Endothelial cell of umbilical vein (primary cell): Measurements from ENCODE around the gene SUPT3H. TPM values are rescaled to one million over a fixed set of nuclear protein-coding genes. Genes with fewer than 3 reads are reported as not detected.

Experiments
- BruUV-seq: library from RNA; stranded (reverse); fragments of 400-500 nt; replicated peaks from 2 replicates; lab custom pipeline; 2021; lab: Mats Ljungman, UMichigan
- CTCF ChIA-PET: fragments of 300-600, 350-600 bp; sonication (Branson Sonifier 250); formaldehyde crosslinking; loops from one replicate; lab custom pipeline; 2021; ENCODE audit warnings: antibody characterized with exemption, inconsistent platforms; lab: Charles Lee
- POLR2A ChIA-PET: fragments of 300-600, 350-600 bp; sonication (Branson Sonifier 250); formaldehyde crosslinking; loops from one replicate; lab custom pipeline; 2021; ENCODE audit warnings: antibody characterized with exemption, inconsistent platforms; lab: Charles Lee
- DNase-seq: peaks from one replicate; pipeline ENCODE4 v3.0.0-alpha.2; 2011; ENCODE audit warnings: low read depth, low spot score
- FAIRE-seq: peaks from 2 replicates; lab custom pipeline; 2011; peaks lifted over from hg19 to GRCh38; lab: Jason Lieb, UNC
- H2AFZ ChIP-seq: 2 replicates; pipeline ENCODE4 v1.6.0; 2012; ENCODE audit warnings: low read depth, low read length, control low read depth, inconsistent platforms
- H3K27ac ChIP-seq: 2 replicates; pipeline ENCODE4 v1.5.1; 2011; ENCODE audit warnings: low read depth, mild to moderate bottlenecking, control low read depth, low read length, moderate library complexity; ENCODE audit not compliant: insufficient read depth
- H3K27me3 ChIP-seq, 2 experiments: 2 replicates each; pipeline versions ENCODE4 v1.6.0 to v1.6.1; 2011; ENCODE audit warnings: low read length in 2 of 2, mixed read lengths in 1 of 2; ENCODE audit not compliant: control insufficient read depth in 2 of 2, insufficient read depth in 2 of 2
- H3K36me3 ChIP-seq, 2 experiments: 2 replicates in 1 of 2; 3 replicates in 1 of 2; pipeline ENCODE4 v1.5.1; 2011; ENCODE audit warnings: low read length in 2 of 2, mild to moderate bottlenecking in 1 of 2, moderate library complexity in 1 of 2; ENCODE audit not compliant: control insufficient read depth in 2 of 2, insufficient read depth in 2 of 2; ENCODE audit errors: extremely low read depth in 1 of 2
- H3K4me1 ChIP-seq: 3 replicates; pipeline ENCODE4 v1.5.1; 2011; ENCODE audit warnings: mild to moderate bottlenecking, low read length; ENCODE audit not compliant: control insufficient read depth, insufficient read depth; ENCODE audit errors: extremely low read depth
- H3K4me2 ChIP-seq: 2 replicates; pipeline ENCODE4 v1.6.1; 2011; ENCODE audit warnings: low read length, control low read depth, mixed read lengths; ENCODE audit not compliant: insufficient read depth
- H3K4me3 ChIP-seq, 3 experiments: fragments of 200-600 bp in 1 of 3; sonication (generic), shearing (Covaris generic) in 1 of 3; replicated peaks in 1 of 3; 2 replicates each; pipeline ENCODE4 v1.5.1; 2011 to 2016; ENCODE audit warnings: control low read depth in 3 of 3, low read length in 3 of 3, mild to moderate bottlenecking in 2 of 3, inconsistent platforms in 1 of 3, low read depth in 1 of 3, moderate library complexity in 1 of 3; ENCODE audit not compliant: insufficient read depth in 1 of 3
- H3K79me2 ChIP-seq: 2 replicates; pipeline ENCODE4 v1.6.0; 2012; ENCODE audit warnings: low read length, inconsistent platforms; ENCODE audit not compliant: control insufficient read depth, insufficient read depth
- H3K9ac ChIP-seq: replicated peaks from 2 replicates; pipeline ENCODE3; 2011; ENCODE audit warnings: low read length, control low read depth; ENCODE audit not compliant: insufficient read depth; ENCODE audit errors: extremely low read depth
- H3K9me1 ChIP-seq: replicated peaks from 3 replicates; pipeline ENCODE4 v1.6.0; 2011; ENCODE audit warnings: mild to moderate bottlenecking, low read length; ENCODE audit not compliant: control insufficient read depth, insufficient read depth; ENCODE audit errors: extremely low read depth
- H3K9me3 ChIP-seq: replicated peaks from 2 replicates; pipeline ENCODE4 v1.5.1; 2012; ENCODE audit warnings: low read length, inconsistent platforms; ENCODE audit not compliant: control insufficient read depth, insufficient read depth
- H4K20me1 ChIP-seq: replicated peaks from 2 replicates; pipeline ENCODE3; 2011; ENCODE audit warnings: mild to moderate bottlenecking, low read length; ENCODE audit not compliant: control insufficient read depth, insufficient read depth; ENCODE audit errors: extremely low read depth
- CTCF ChIP-seq, 2 donors: IDR thresholded peaks; 1 replicate in 1 of 2; 2 replicates in 1 of 2; pipeline ENCODE4 v1.5.1; 2011; ENCODE audit warnings: low read length in 2 of 2, mild to moderate bottlenecking in 2 of 2, moderate library complexity in 2 of 2, control low read depth in 1 of 2, inconsistent platforms in 1 of 2, low read depth in 1 of 2; ENCODE audit not compliant: insufficient read depth in 1 of 2; ENCODE audit errors: extremely low read depth in 1 of 2
- EZH2 ChIP-seq: IDR thresholded peaks from 2 replicates; pipeline ENCODE4 v1.6.1; 2012; ENCODE audit warnings: borderline replicate concordance, low read depth, mild to moderate bottlenecking, moderate library complexity, low read length, inconsistent platforms; ENCODE audit not compliant: severe bottlenecking
- FOS ChIP-seq: IDR thresholded peaks from 2 replicates; pipeline ENCODE4 v1.6.1; 2011; ENCODE audit warnings: mild to moderate bottlenecking, low read length, moderate library complexity, borderline replicate concordance; ENCODE audit not compliant: insufficient read depth
- GATA2 ChIP-seq: IDR thresholded peaks from 2 replicates; pipeline ENCODE4 v1.7.0; 2011; ENCODE audit warnings: low read depth, mild to moderate bottlenecking, moderate library complexity, mixed read lengths, low read length; ENCODE audit not compliant: insufficient read length, insufficient read depth
- JUN ChIP-seq: IDR thresholded peaks from 2 replicates; pipeline ENCODE4 v1.6.1; 2011; ENCODE audit warnings: borderline replicate concordance, low read depth; ENCODE audit not compliant: insufficient read length, insufficient read depth
- MAX ChIP-seq: IDR thresholded peaks from 2 replicates; pipeline ENCODE4 v1.6.1; 2011; ENCODE audit not compliant: insufficient read depth, insufficient read length
- MYC ChIP-seq: IDR thresholded peaks from one replicate; pipeline ENCODE4 v1.6.1; 2011; ENCODE audit warnings: mild to moderate bottlenecking, low read depth, low read length
- POLR2A ChIP-seq: IDR thresholded peaks from 2 replicates; pipeline ENCODE4 v1.6.1; 2012; ENCODE audit warnings: low read depth, mild to moderate bottlenecking, control low read depth, low read length
- POLR2AphosphoS5 ChIP-seq: IDR thresholded peaks from 2 replicates; pipeline ENCODE4 v1.6.1; 2012; ENCODE audit warnings: low read depth, mild to moderate bottlenecking, control low read depth, low read length, moderate library complexity; ENCODE audit not compliant: insufficient read depth
- dilution Hi-C: fragments of 300-500 bp; cut with MboI; formaldehyde crosslinking; loops from one replicate; pipeline ENCODE4 v1.15.0; 2019; ENCODE audit warnings: low sequenced_read_pairs; ENCODE audit not compliant: extremely low pct_ligation_motif_present
- intact Hi-C: fragments of 100-400 bp; cut with micrococcal nuclease; formaldehyde crosslinking; loops from one replicate; pipeline ENCODE4 v1.10.0; 2022
- polyA plus RNA-seq, 4 experiments: library from polyadenylated mRNA; depleted of rRNA in 3 of 4; stranded (reverse) in 3 of 4; unstranded in 1 of 4; fragments of >200 nt; gene quantifications; 2 replicates each; pipeline versions ENCODE4 v1.2.1 to v1.2.3, GENCODE V29; 2011 to 2012; ENCODE audit warnings: missing spikeins in 1 of 4
- total RNA-seq: library from RNA; stranded (reverse); gene quantifications from 2 replicates; pipeline ENCODE4 v1.2.3, GENCODE V29; 2021

The SUPT3H gene
- total and polyA plus RNA-seq, 2 donors (not counting 3 experiments of a cell fraction or from before 2014, with no cell fraction given): 8.3 to 9.8 TPM

- Histone ChIP-seq H4K20me1 (no peaks in the 10 kb centered on the region), H3K4me1 (no peaks in the 10 kb centered on the region), H3K4me3 (no peak overlapping the region), H3K9me1 (no peaks in the 10 kb centered on the region), H3K79me2 (no peaks in the 10 kb centered on the region), H3K9me3 (no peaks in the 10 kb centered on the region), H3K4me2 (no peak overlapping the region), H3K36me3 (no peaks in the 10 kb centered on the region), H3K27me3 (no peaks in the 10 kb centered on the region), H2AFZ (no peak overlapping the region), H3K9ac (no peak overlapping the region), H3K27ac (no peak overlapping the region)
- no peak for TF ChIP-seq FOS
- TF ChIP-seq EZH2: no peak
- no peak for TF ChIP-seq CTCF (IDR thresholded peaks at IDR 0.05; ENCODE audit: extremely low read depth in 1 of 2, insufficient read depth in 1 of 2, low read depth in 1 of 2, low read length in 2 of 2)
- no peak for TF ChIP-seq GATA2
- TF ChIP-seq POLR2A: no peak
- no peak for TF ChIP-seq MYC
- no peak for TF ChIP-seq POLR2AphosphoS5
- TF ChIP-seq MAX: no peak
- no peak for TF ChIP-seq JUN
- no peak for DNase-seq
- CTCF ChIA-PET: no interaction called here
- dilution Hi-C loops (no loop called here), intact Hi-C loops (no loop called here)
- POLR2A ChIA-PET: no interaction called here
- no TSS peak for BruUV-seq
- FAIRE-seq: no peak
Measured at GRCh38 chr6:44820321-44820720, 557.4 kb downstream of the SUPT3H start.
